ENCODE data around the gene TRIM56.
"Not testable (repeated sequence)": the region's sequence is repeated elsewhere in the genome, so short reads cannot be mapped to it uniquely, and the experiment has no call there.

The TRIM56 gene, protein sequence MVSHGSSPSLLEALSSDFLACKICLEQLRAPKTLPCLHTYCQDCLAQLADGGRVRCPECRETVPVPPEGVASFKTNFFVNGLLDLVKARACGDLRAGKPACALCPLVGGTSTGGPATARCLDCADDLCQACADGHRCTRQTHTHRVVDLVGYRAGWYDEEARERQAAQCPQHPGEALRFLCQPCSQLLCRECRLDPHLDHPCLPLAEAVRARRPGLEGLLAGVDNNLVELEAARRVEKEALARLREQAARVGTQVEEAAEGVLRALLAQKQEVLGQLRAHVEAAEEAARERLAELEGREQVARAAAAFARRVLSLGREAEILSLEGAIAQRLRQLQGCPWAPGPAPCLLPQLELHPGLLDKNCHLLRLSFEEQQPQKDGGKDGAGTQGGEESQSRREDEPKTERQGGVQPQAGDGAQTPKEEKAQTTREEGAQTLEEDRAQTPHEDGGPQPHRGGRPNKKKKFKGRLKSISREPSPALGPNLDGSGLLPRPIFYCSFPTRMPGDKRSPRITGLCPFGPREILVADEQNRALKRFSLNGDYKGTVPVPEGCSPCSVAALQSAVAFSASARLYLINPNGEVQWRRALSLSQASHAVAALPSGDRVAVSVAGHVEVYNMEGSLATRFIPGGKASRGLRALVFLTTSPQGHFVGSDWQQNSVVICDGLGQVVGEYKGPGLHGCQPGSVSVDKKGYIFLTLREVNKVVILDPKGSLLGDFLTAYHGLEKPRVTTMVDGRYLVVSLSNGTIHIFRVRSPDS

DNA sequence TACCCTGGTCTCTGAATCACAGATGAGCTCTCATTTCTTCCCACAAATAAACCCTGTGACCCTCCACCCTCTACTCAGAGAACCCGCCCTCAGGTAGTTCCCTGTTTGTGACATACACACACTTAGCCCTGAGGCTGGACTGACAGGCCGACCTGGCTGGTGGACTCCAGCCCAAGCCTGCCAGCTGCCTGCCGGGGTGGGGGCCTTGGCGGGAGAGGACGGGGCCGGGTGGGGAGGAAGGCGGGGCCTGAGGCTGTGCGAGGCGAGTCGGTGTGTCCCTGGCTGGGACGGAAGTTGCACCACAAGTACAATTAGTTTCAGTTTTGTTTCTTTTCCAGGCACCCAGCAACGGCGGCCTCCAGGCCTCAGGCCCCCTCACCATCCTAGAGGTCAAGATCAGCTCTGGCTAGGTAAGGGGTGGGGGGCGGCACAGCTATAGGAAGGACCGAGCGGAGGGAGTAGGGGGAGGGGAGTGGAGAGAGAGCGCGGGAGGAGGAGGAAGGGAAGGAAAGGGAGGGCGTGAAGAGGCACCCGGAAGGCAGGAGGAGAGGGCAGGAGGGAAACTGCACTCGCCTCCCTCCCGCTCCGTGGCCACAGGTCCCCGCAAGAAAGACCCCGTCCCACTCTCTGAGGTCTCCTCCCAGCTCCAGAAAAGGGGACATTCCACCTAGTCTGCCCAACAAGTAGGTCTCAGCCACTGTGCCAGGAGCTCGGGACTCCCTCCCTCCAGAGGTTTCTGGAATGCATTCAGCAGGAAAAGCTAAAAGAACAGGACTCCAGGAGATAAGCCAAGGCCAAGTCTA lies at the start of gene TRIM56:
Gene TRIM56 (plus strand): TSS at position 320 of the 803 bp plus-strand sequence. CDS start 1,832 bp downstream, outside the sequence.
- DNase-seq: peak; percentile 22

DNA sequence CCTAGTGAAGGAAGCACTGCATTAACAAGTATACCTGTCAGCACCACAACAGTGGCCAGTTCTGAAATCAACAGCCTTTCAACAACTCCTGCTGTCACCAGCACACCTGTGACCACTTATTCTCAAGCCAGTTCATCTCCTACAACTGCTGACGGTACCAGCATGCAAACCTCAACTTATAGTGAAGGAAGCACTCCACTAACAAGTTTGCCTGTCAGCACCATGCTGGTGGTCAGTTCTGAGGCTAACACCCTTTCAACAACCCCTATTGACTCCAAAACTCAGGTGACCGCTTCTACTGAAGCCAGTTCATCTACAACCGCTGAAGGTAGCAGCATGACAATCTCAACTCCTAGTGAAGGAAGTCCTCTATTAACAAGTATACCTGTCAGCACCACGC lies 49.3 kb upstream of the TRIM56 start:
- DNase-seq: no peak

DNA sequence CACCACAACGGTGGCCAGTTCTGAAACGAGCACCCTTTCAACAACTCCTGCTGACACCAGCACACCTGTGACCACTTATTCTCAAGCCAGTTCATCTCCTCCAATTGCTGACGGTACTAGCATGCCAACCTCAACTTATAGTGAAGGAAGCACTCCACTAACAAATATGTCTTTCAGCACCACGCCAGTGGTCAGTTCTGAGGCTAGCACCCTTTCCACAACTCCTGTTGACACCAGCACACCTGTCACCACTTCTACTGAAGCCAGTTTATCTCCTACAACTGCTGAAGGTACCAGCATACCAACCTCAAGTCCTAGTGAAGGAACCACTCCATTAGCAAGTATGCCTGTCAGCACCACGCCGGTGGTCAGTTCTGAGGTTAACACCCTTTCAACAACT lies 44.0 kb upstream of the TRIM56 start:
- not testable (repeated sequence) for DNase-seq

DNA sequence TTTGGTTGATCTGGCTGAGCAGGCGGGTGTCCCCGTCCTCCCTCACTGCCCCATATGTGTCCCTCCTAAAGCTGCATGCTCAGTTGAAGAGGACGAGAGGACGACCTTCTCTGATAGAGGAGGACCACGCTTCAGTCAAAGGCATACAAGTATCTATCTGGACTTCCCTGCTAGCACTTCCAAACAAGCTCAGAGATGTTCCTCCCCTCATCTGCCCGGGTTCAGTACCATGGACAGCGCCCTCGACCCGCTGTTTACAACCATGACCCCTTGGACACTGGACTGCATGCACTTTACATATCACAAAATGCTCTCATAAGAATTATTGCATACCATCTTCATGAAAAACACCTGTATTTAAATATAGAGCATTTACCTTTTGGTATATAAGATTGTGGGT lies 26.9 kb upstream of the TRIM56 start:
- DNase-seq: no peak

GRCh38 chr7:101059620-101059942 lies 25.7 kb upstream of the TRIM56 start:
- DNase-seq: no peak

DNA sequence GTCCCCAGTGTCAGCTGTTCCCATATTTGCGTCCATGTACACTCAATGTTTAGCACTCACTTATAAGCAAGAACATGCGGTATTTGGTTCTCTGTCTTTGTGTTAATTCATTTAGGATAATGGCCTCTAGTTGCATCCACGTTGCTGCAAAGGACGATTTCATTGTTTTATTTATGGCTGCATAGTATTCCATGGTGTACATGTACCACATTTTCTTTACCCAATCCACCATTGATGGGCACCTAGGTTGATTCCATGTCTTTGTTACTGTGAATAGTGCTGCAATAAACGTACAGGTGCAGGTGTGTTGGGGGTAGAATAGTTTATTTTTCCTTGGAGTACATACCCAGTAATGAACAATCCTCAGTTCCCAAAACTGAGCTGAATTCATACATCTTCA lies 24.3 kb upstream of the TRIM56 start:
- DNase-seq: no peak

DNA sequence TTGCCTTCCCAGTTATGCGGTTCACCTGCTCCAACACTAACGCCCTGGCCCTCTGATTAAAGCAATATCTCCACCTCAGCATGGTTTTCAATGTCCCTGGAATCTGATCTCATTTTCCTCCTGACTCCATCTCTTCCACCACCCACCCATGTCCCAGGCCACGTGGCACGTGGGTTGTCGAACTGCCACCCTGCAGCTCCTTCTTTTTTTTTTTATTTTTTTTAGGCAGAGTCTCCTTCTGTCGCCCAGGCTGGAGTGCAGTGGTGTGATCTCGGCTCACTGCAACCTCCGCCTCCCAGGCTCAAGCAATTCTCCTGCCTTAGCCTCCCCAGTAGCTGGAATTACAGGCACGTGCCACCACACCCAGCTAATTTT lies 21.1 kb upstream of the TRIM56 start:
- DNase-seq: not testable (repeated sequence)

- DNase-seq: not testable (repeated sequence)
Measured at GRCh38 chr7:101065162-101065561, 20.1 kb upstream of the TRIM56 start.

DNA sequence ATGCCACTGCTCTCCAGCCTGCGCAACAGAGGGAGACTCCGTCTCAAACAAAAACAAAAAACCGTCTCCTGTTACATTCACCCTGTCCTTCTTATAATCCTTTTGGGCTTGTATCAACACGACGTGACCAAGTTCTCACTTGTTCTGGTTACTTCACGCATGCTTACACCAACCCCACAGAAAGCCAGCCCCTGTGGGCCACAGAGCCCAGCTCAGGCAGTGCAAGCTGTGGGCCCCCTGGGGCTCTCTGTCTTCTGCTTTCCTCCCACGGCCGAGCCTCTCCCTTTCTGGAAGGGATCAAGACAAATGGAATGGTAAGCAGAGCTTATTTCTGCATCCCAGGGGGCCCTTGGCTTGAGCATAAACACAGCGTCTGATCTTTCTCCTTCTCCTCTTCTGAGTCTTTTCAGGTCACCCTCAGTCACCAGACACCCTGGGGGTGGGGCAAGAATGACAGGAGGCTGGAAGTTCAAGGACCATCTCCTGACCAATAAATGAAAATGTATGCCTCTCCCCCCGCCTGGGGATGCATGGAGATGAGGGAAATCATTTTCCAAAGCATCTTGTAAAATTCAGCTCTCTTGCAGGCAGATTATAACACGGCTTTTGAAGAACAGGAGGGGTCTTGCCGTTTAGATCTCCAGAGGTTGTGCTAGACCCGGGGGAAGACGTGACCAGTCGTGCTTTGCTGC lies 19.0 kb upstream of the TRIM56 start:
- no peak for DNase-seq

DNA sequence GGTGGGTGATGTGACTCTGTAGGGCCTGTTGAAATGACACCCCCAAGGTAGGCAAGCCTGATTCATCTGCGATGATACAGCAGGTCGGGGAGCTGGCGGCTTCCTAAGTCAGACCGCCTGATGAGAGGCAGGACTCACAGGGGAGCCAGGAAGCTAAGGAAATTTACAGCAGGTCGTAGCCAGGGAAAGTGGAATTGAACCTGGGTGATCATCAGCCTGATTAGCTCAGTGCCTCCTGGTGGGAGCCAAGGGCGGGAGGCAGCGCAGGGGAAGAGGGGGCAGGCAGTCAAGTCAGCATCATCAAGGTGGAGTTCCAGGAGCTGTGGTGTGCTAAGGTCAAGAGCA lies 18.5 kb upstream of the TRIM56 start:
- DNase-seq: no peak

DNA sequence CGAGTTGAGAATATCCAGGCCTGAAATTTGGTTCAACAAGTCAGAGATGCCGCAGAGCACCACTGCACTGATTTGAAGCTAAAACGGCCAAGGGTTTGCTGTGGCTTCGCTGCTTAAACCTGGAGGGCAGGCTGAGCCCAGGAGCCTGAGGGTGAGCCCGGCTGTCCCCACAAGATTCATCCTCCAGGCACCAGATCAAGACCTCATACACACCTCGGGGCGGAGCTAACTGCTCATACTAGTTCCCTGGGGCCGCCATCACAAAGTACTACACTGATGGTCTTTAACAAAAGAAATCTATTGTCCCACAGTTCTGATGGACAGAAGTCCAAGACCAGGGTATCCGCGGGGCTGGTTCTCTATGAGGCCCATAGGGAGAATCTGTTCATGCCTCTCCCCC lies 16.9 kb upstream of the TRIM56 start:
- DNase-seq: no peak

DNA sequence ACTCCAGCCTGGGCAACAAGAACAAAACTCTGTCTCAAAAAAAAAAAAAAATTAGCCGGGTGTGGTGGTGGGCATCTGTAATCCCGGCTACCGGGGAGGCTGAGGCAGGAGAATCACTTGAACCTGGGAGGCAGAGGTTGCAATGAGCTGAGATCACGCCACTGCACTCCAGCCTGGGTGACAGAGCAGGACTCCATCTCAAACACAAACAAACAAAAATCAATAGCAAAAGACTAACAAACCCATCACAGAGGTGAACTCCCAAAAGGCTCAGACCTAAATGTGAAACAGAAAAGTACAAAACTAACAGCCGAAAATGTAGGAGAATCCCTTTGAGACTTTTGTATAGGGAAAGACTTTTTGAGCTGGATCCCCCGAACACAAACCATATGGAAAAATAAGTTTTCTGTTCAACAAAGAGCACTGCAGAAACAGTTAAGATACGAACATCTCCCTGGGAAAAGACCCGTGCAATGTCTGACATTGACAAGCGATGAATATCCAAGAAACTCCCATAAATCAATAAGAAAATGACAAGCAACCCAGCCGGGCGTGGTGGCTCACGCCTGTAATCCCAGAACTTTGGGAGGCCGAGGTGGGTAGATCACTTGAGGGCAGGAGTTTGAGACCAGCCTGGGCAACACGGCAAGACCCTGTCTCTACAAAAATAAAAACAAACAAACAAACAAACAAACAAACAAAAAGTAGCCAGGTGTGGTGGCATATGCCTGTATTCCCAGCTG lies 13.7 kb upstream of the TRIM56 start:
- not testable (repeated sequence) for DNase-seq

DNA sequence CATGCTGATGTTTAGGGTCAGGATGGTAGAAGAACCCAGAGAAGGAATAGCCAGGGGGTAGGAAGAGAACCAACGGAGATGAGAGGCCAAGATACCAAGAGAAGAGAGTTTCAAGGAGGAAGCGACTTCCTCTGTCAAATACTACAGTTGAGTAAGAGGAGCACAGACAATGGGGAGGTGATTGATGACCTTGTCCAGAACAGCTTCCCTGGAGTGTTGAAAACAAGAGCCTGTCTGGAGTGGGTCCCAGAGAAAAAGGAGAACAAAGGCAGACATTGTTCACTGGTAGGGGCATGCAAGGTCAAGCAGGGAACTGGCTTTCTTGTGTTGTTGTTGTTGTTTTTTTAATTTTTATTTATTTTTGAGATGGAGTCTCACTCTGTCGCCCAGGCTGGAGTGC lies 9.6 kb upstream of the TRIM56 start:
- no peak for DNase-seq

- DNase-seq: not testable (repeated sequence)
Measured at GRCh38 chr7:101076183-101076582, 9.1 kb upstream of the TRIM56 start.

GRCh38 chr7:101077303-101078086 lies 7.8 kb upstream of the TRIM56 start:
- peak; percentile 73 for DNase-seq

DNA sequence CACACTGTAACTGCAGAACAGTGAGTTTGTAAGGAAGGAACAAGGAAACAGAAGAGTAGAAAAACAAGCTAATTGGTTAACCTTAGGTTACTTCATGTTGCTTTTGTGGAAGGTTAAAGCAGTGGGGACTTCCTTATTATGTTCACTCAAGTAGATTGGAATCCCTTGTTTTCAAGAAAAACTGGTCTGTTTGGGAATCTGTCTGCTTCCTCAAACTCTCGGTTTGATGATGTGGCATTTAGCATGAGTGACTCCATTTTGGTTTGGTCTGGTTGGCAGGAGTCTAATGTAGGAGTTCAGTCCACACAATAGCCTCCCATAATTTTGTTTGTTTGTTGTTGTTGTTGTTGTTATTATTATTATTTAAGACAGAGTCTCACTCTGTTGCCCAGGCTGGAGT lies 3.8 kb upstream of the TRIM56 start:
- DNase-seq: no peak

- DNase-seq: no peak
Measured at GRCh38 chr7:101084865-101085161, 468 bp upstream of the TRIM56 start.

- no peak for DNase-seq
Measured at GRCh38 chr7:101087334-101088068, 2.2 kb downstream of the TRIM56 start.

DNA sequence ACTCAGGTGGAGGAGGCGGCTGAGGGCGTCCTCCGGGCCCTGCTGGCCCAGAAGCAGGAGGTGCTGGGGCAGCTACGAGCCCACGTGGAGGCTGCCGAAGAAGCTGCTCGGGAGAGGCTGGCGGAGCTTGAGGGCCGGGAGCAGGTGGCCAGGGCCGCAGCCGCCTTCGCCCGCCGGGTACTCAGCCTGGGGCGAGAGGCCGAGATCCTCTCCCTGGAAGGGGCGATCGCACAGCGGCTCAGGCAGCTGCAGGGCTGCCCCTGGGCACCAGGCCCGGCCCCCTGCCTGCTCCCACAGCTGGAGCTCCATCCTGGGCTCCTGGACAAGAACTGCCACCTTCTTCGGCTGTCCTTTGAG lies 2.8 kb downstream of the TRIM56 start:
- no peak for DNase-seq

DNA sequence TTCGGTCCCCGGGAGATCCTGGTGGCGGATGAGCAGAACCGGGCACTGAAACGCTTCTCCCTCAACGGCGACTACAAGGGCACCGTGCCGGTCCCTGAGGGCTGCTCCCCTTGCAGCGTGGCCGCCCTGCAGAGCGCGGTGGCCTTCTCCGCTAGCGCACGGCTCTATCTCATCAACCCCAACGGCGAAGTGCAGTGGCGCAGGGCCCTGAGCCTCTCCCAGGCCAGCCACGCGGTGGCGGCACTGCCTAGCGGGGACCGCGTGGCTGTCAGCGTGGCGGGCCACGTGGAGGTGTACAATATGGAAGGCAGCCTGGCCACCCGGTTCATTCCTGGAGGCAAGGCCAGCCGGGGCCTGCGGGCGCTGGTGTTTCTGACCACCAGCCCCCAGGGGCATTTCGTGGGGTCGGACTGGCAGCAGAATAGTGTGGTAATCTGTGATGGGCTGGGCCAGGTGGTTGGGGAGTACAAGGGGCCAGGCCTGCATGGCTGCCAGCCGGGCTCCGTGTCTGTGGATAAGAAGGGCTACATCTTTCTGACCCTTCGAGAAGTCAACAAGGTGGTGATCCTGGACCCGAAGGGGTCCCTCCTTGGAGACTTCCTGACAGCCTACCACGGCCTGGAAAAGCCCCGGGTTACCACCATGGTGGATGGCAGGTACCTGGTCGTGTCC lies 3.7 kb downstream of the TRIM56 start:
- DNase-seq: no peak

GRCh38 chr7:101089876-101090275 lies 4.6 kb downstream of the TRIM56 start:
- no peak for DNase-seq
